NCI-H2171 (cell line): ENCODE data around the gene FBRS.

Experiments
- DNase-seq: peaks from one replicate; lab custom pipeline; 2025; lab: John Stamatoyannopoulos, UW

FBRS gene

DNA sequence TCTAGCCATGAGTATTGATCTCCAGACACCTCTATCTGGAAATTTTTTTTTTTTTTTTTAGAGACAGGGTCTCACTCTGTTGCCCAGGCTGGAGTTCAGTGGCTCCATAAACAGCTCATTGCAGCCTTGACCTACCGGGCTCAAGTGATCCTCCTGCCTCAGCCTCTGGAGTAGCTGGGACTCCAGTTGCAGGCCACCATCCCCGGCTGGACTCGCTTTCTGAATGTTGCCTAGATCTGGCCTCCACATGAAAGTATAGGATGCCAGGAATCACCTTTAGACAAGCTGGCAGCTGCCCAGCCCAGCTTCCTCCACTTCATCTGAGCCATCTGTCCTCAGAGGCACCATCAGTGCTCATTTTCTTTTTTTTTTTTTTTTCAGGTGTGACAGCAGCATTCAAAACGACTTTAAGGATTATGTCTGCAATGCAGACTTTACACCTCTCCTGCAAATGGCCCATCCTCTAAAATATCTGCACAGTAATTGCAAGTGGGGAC, 13.8 kb upstream of the FBRS start:
- DNase-seq = peak; percentile 81

DNA sequence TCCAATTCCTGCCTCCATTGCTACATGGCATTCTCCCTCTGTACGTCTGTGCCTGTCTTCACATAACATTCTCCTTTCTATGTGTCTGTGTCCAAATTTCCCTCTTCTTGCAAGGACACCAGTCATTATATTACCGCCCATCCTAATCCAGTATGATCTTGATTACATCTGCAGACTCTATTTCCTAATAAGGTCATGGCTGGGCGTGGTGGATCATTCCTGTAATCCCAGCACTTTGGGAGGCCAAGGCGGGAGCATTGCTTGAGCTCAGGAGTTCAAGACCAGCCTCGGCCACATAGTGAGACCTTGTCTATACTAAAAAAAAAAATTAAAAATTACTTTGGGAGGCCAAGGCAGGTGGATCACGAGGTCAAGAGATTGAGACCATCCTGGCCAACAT, 12.5 kb upstream of the FBRS start:
- DNase-seq = no peak

GRCh38 chr16:30647274-30647571, 11.0 kb upstream of the FBRS start:
- DNase-seq = no peak

DNA sequence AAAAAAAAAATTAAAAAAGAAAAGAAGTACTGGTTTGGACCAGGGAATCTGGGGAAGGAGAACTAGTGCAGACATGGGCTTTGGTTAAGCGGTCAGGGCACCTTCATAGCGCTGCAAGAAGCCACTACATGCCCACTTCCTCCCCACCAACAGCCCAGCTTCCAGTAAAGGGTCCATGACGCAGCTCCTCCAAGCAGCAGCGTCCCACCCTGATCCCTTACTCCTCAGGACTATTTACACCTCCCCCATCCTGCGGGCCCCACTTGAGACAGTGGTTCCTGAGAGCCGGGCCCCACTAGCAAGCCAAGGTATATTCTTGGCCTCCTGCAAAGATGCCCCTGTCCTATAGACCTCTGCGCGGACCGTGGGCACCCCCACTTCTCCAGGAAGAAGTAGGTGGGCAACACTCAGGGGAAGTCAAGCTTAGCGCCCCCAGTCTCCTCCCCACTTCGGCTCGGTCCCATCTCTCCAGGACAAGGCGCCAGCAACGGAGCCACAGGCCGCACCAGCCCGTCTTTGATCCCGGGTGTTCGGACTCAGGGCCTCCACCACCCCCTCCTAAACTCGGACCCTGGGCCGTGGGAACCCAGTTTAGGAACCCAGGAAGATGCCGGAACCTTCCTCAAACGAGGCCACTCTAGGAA, 8.4 kb upstream of the FBRS start:
- no peak for DNase-seq

DNA sequence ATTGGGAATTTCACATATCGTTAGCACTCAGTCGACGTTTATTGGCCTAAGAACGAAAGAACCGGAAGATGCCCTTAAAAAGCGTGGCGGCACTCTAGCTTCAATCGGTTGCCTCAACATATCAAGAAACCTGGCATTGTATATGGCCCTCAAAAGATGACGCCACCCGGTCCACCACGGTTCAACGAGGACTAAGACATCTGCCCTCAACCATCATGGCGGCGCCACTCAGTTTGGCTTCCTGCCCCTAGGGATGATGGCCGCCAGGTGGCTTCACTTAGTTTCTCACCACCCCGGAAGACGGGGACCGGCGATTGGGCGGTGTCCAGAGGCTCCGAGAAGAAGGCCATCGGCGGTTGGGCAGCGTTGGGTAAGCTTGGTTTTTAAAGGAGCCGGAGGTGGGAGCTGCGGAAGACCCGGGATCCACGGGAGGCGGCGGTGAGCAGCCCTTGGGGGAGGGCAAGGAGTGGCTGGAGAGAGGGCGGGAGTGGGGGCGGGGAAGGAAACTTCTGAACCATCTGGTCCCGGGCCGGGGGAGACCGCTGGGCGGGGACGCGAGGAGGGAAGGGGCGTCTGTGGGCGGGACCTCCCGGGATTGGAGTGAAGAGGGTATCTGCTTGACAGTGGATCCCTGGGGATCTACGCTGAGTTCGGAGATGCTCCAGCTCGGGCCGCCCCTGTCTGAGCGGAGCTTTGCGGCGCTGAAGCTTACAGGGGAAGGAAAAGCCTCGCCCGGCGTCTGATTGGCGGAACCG, 7.7 kb upstream of the FBRS start, which contains the start of gene PRR14:
Gene PRR14 (plus strand): TSS at position 592 of the 755 bp plus-strand sequence. CDS start 686 bp downstream, outside the sequence.
- peak; percentile 100 for DNase-seq

DNA sequence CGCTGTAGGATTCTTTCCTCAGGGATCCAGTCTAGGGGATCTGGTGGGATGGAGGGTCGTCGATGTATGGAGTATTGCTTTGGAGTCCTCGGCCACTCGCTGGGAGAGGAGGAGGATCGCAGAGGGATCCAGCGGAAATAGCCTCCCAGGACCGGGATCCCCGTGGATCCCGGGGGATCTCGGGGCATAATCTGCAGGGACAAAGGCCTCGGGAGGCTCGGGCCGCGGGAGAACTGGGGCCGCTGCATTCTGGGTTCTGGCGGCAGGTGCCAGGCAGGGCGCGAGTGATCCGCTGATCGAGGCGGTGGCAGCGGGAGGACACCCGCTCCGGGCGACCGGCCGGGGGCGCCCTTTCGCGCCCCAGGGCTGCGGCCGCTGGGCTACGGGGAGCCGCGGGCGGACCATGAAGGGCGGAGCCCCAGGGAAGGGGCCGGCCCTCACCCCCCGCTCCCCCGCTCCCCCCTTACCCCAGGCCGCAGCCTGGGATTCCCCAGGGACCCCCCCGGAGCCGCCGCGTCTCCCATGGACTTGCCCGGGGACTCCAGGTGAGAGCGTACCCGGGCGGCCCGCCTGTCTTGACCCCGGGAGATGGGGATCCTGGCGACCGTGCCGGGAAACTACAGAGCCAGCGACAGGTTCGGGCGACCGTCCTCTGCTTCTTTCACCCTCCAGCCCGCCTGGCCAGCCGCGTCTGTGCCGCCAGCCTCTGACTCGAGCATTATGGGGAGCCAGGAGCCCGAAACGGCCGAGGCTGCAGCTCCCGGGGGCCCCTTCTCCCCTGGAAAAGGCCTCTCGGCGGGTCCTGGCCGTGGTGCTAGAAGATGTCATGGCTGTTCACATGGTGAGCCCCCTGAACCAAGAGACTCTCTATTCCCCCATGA, 6.9 kb upstream of the FBRS start:
- DNase-seq = peak; percentile 36

- DNase-seq = no peak
Measured at GRCh38 chr16:30652005-30652296, 6.3 kb upstream of the FBRS start.

DNA sequence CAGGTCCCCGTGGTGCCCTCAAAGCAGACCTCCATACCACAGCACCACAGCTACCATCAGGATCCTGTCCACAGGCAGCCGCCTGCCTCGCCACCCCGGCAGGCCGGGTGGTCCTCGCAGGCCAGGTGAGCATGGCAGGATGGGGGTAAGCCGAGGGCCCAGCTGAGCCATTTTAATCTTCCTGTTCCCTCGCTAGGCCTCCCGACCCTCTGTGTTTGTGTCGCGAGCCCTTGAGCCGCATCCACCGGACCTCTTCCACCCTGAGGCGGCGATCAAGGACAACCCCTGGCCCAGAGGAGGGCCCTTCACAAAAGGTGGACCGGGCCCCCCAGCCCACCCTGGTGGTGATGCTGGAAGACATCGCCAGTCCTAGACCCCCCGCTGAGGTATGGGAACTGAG, 5.5 kb upstream of the FBRS start:
- no peak for DNase-seq

DNA sequence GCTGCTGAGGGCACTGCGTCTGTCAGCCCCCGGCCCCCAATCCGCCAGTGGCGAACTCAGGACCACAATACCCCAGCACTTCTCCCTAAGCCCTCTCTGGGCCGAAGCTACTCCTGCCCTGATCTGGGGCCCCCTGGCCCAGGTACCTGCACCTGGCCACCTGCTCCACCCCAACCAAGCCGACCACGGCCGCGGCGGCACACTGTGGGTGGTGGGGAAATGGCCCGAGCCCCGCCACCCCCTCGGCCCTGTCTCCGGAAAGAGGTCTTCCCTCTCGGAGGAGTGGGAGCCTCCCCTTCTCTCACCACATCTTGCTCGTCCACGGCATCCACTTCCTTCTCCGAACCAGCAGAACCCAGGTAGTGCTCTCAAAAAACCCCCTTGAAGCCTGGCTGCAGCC, 3.4 kb upstream of the FBRS start:
- DNase-seq = no peak

DNA sequence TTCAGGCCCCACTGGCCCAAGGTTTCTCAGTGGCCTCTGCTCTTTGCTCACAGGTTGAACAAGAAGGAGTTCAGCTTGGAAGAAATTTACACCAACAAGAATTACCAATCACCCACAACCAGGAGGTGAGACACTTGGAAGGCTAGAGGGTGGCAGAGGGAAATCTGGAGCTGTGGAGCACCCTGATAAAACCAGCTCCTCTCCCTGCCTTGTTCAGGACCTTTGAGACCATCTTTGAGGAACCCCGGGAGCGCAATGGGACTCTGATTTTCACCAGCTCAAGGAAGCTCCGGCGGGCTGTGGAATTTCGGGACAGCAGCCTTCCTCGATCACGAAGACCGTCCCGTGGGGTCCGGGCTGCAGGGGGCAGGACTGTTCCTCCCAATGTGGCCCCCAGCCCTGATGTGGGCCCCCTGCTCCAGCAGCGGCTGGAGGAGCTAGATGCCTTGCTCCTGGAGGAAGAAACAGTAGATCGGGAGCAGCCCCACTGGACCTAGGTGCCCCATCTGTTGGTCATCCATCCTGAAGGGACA, 2.4 kb upstream of the FBRS start:
- no peak for DNase-seq

- DNase-seq = no peak
Measured at GRCh38 chr16:30656388-30656787, 1.8 kb upstream of the FBRS start.

DNA sequence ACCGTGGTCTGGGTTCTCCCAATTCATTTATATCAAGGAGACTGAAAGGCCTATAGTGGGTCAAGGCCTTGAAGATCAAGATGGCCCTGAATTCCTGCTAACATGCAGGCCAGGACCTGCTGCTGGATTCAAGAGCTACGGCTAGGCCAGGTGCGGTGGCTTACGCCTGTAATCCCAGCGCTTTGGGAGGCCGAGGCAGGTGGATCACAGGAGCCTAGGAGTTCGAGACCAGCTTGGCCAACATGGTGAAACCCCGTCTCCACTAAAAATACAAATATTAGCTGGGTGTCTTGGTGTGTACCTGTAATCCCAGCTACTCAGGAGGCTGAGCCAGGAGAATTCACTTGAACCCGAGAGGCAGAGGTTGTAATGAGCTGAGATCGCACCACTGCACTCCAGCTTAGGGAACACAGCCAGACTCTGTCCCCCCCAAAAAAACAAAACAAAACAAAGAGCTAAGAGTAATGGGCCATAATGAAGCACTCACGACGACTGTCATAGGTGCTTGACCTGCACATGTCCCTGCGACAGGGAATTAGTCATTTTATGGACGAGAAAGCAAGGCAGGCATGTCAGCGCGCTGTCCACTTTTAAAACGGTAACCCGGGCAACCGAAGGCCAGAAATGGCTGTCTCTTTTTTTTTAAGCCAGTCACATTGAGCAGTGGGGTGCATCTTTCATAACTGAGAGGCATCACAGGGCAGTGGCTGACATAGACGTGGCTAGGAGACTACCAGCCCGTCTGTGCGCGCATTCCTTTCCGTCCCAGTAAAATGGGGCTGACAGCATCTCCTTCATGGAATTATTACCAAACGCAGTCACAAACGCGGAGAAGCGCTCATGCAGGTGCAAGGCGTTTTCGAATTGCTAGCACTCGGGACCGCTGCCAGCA, 1.0 kb upstream of the FBRS start:
- DNase-seq = no peak

- peak; percentile 92 for DNase-seq
Measured at GRCh38 chr16:30658731-30659506, 688 bp downstream of the FBRS start.

DNA sequence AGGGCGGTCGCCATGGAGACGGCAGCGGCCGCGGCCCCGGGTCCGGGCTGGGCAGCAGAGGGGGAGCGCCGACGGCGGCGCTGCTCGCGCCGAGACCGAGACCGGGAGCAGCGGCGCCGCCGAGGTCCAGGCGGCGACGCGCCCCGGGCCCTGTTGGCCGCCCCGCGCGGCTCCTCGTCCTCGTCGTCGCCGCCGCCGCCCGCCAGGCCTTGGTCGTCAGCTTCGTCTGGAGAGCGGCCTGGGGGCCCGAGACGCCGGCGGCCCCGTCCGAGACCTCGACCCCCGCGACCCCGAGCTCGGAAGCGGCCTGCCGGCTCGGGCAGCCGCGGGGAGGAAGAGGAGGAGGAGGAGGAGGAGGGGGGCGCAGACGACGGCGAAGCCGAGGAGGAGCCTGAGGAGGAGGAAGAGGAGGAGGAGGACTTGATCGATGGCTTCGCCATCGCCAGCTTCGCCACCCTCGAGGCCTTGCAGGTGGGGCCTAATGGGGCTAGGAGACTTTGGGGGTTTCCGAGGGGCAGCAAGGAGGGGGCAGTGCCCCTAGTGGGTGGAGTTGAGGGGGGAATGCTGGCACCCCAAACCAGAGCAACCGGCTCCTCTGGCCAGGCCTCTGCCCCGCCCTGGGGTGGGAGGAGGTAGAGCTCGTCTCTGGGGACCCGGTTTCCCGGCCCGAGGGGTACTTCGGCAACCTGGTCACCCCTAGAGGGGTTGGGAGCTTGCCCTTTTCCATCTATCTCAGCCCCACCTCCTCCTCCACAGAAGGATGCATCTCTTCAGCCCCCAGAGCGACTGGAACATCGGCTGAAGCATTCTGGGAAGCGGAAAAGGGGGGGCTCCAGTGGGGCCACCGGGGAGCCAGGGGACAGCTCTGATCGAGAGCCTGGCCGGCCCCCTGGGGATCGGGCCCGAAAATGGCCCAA, 1.5 kb downstream of the FBRS start:
- DNase-seq = no peak

DNA sequence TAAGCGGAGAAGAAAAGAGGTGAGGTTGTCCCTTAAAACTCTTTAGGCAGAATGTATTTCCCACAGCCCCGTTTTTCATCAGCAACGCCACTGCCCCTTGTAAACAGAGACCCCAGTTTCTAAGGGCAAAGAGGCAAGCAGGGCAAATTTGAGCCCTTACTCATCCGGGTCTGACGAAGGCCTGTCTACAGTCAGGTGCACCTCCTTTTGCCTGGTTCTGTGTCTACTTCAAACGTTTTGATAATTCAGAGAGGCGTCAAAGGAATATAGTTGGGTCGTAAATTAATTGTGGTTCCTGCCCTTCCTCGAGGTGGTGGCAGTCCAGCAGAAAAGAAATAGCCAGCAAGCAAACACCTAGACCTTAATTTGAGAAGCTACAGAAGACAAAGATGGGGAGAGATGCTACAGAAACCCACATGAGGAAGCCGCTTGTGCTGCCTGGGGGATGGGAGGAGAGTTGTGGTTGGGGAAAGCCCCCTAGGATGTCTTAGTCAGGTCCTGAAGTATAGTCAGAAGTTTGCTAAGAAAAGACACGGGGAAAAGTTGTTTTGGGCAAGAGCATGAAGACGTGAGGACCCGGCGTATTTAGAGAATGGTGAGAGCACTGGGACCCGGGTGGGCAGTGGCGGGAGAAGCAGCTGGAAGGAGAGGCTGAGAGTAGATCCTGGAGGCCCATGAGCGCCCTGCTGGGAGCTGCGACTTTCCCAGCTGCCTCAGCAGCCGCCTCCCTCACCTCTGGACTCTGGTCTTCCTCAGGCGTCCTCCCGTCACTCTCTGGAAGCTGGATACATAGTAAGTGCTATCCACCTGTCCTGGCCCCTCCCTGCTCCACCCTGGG, 2.4 kb downstream of the FBRS start:
- DNase-seq = no peak

DNA sequence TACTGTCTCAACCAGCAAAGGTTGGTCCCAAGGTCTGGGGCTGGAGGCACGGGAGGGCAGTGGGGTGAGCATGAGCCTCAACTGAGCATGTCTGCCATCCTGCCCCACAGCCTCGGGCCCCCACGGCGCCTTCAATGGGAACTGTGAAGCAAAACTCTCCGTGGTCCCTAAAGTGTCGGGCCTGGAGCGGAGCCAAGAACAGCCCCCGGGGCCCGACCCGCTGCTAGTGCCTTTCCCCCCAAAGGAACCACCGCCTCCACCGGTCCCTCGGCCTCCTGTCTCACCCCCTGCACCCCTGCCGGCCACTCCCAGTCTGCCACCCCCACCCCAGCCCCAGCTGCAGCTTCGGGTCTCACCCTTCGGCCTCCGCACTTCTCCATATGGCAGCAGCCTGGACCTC, 4.2 kb downstream of the FBRS start:
- no peak for DNase-seq

GRCh38 chr16:30663038-30663437, 4.8 kb downstream of the FBRS start:
- DNase-seq = no peak

- no peak for DNase-seq
Measured at GRCh38 chr16:30663820-30664219, 5.6 kb downstream of the FBRS start.

DNA sequence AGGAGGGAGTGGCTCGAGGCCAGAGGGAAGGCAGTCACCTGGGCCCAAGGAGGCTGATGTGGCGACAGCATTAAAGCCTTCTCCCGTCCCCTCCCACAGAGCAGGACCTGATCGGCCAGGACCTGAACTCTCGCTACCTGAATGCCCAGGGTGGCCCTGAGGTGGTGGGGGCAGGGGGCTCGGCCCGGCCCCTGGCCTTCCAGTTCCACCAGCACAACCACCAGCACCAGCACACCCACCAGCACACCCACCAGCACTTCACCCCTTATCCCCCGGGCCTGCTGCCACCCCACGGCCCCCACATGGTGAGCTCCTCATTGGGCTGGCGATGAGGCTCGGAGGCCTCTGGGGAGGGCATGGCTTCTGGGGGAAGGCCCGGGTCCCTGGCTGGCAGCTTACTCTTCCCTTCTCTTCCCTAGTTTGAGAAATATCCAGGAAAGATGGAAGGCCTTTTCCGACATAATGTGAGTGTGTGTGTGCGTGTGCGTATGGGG, 6.4 kb downstream of the FBRS start:
- DNase-seq = no peak
